Measurements from ENCODE around the gene PHYKPL.

Gene PHYKPL

GRCh38 chr5:178210073-178210535, 22.5 kb downstream of the PHYKPL start:
- Histone ChIP-seq H3F3A (ENCODE audit: insufficient read depth, low read length) (0 out of 2 replicates have a peak, but pooled peaks cover 5% of the 10 kb centered on the region), H3K4me2 (ENCODE audit: low read length) (no peak overlapping the region), H3K27me3 (ENCODE audit: insufficient read depth, low read length) (no peaks in the 10 kb centered on the region), H2AFZ (ENCODE audit: low read length) (no peak overlapping the region), H3K36me3 (ENCODE audit: insufficient read depth, low read length) (peaks cover 99% of the 10 kb centered on the region), H3K27ac (ENCODE audit: low read depth, low read length, poor library complexity, severe bottlenecking) (no peak overlapping the region), H4K20me1 (ENCODE audit: insufficient read depth, low read length) (0 out of 2 replicates have a peak, but pooled peaks cover 3% of the 10 kb centered on the region), H3K79me2 (ENCODE audit: insufficient read depth, low read length) (peaks cover 35% of the 10 kb centered on the region), H3K9ac (ENCODE audit: low read length) (no peak overlapping the region), H3K9me2 (ENCODE audit: low read depth, low read length) (no peaks in the 10 kb centered on the region), H3K4me1 (ENCODE audit: insufficient read depth, low read length, severe bottlenecking) (peaks cover 33% of the 10 kb centered on the region), H3K4me3 (ENCODE audit: low read depth, low read length, poor library complexity, severe bottlenecking) (no peak overlapping the region), H3K9me3 (ENCODE audit: low read length) (no peaks in the 10 kb centered on the region)
- TF ChIP-seq EZH2 (IDR thresholded peaks at IDR 0.05; ENCODE audit: borderline replicate concordance, low read length) (no peak), CTCF (IDR thresholded peaks at IDR 0.05; ENCODE audit: low read length) (no peak)

DNA sequence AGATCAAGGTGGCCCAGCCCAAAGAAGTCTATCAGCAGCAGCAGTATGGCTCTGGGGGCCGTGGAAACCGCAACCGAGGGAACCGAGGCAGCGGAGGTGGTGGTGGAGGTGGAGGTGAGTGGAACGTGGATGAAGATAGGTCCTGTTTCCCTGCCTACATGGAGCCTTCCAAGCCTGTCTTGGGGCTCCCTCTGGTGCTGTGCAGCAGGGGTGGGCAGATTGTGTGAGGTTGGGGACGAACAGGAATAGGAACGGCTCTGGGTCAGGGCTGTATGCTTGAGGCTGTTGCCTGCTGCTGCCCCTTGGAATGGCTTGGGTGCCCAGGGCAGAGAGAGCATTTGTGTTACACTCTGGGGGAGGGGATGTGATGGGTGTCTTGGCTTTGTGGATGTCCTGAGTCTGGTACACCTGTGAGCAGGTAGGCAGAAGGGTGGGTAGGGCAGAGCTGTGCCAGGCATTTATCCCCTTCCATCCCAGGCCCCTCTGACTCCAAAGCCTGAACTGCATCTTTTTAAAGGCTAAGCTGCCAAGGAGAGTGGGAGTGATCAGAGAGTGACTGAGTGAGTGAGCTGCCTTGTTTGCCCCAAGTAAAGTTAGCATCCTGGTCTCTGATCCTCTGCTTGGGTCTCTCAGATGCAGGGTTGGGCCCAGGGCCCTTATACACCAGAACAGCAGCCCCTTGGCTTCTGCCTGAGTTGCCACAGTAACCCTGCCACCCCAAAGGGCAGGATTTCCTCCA, 23.1 kb downstream of the PHYKPL start:
- peaks cover 41% of the 10 kb centered on the region for H3K79me2 ChIP-seq (ENCODE audit: insufficient read depth, low read length)
- H3K27me3 ChIP-seq (ENCODE audit: insufficient read depth, low read length): no peaks in the 10 kb centered on the region

DNA sequence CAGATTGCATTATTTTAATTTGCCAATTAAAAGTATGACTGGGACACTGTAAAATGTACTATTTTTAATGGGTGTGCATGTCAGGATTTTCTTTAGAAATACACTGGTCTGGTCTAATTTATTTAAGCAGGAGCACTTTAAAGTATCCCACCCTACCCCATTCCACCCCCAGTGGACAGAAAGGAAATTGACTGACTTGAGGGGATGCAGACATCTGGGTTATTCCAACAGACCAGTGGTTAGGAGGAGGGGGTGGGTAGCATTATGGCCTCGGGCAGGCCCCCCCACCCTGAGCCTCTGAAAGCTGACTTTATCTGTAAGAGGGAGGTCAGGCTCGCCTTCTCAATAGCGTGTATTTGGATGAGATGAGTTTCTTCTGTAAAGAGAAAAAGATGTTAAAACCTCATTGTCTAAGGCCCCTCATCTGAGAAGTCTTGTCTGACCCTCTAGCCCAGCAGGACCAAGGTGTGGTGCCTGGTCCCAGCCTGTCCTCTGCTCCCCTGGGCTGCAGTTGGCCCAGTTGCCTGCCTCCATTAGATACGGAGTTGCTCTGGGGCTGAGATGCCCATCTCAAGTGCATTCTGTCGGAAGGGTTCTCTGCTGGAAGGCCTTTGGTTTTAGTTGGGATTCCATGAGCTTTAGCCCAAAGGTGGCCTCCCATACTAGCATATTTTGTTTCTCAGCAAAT, 23.9 kb downstream of the PHYKPL start:
- peaks cover 42% of the 10 kb centered on the region for H3K79me2 ChIP-seq (ENCODE audit: insufficient read depth, low read length)

More for the DNA sequence above, 23.1 kb downstream of the PHYKPL start:
- H3K36me3 ChIP-seq (ENCODE audit: insufficient read depth, low read length): peaks cover 93% of the 10 kb centered on the region
- no peaks in the 10 kb centered on the region for H3K9me2 ChIP-seq (ENCODE audit: low read depth, low read length)
- H3K27ac ChIP-seq (ENCODE audit: low read depth, low read length, poor library complexity, severe bottlenecking): no peak overlapping the region
- H3K4me2 ChIP-seq (ENCODE audit: low read length): 0 out of 2 replicates have a peak overlapping the region, but pooled peaks have one; percentile 15
- H2AFZ ChIP-seq (ENCODE audit: low read length): no peak overlapping the region
- no peak overlapping the region for H3K9ac ChIP-seq (ENCODE audit: low read length)
- no peak overlapping the region for H3K4me3 ChIP-seq (ENCODE audit: low read depth, low read length, poor library complexity, severe bottlenecking)
- 0 out of 2 replicates have a peak, but pooled peaks cover 5% of the 10 kb centered on the region for H3F3A ChIP-seq (ENCODE audit: insufficient read depth, low read length)
- no peak for TF ChIP-seq CTCF (IDR thresholded peaks at IDR 0.05; ENCODE audit: low read length)
- no peak for TF ChIP-seq EZH2 (IDR thresholded peaks at IDR 0.05; ENCODE audit: borderline replicate concordance, low read length)
- H3K4me1 ChIP-seq (ENCODE audit: insufficient read depth, low read length, severe bottlenecking): peaks cover 32% of the 10 kb centered on the region
- H3K9me3 ChIP-seq (ENCODE audit: low read length): no peaks in the 10 kb centered on the region
- 0 out of 2 replicates have a peak, but pooled peaks cover 3% of the 10 kb centered on the region for H4K20me1 ChIP-seq (ENCODE audit: insufficient read depth, low read length)

More for the DNA sequence above, 23.9 kb downstream of the PHYKPL start:
- H3K9ac ChIP-seq (ENCODE audit: low read length): no peak overlapping the region
- TF ChIP-seq CTCF (IDR thresholded peaks at IDR 0.05; ENCODE audit: low read length): no peak; the same call in 1 of the 2 replicates
- TF ChIP-seq EZH2 (IDR thresholded peaks at IDR 0.05; ENCODE audit: borderline replicate concordance, low read length): no peak
- H4K20me1 ChIP-seq (ENCODE audit: insufficient read depth, low read length): 0 out of 2 replicates have a peak, but pooled peaks cover 3% of the 10 kb centered on the region
- no peak overlapping the region for H3K27ac ChIP-seq (ENCODE audit: low read depth, low read length, poor library complexity, severe bottlenecking)
- H3F3A ChIP-seq (ENCODE audit: insufficient read depth, low read length): 0 out of 2 replicates have a peak, but pooled peaks cover 4% of the 10 kb centered on the region
- H3K4me1 ChIP-seq (ENCODE audit: insufficient read depth, low read length, severe bottlenecking): peaks cover 32% of the 10 kb centered on the region
- H3K9me3 ChIP-seq (ENCODE audit: low read length): no peaks in the 10 kb centered on the region
- no peak overlapping the region for H3K4me3 ChIP-seq (ENCODE audit: low read depth, low read length, poor library complexity, severe bottlenecking)
- no peaks in the 10 kb centered on the region for H3K9me2 ChIP-seq (ENCODE audit: low read depth, low read length)
- H3K27me3 ChIP-seq (ENCODE audit: insufficient read depth, low read length): no peaks in the 10 kb centered on the region
- H3K4me2 ChIP-seq (ENCODE audit: low read length): no peak overlapping the region; the same call in 1 of the 2 replicates
- peaks cover 85% of the 10 kb centered on the region for H3K36me3 ChIP-seq (ENCODE audit: insufficient read depth, low read length)
- H2AFZ ChIP-seq (ENCODE audit: low read length): no peak overlapping the region
